NCI-H345 treated with DMSO at 0.1 percent for 48 hours (cell line): ENCODE measurements around the gene DAAM2.

Experiments
- DNase-seq: peaks from one replicate; lab custom pipeline; 2025; ENCODE audit not compliant: unreplicated experiment; lab: John Stamatoyannopoulos, UW

DAAM2 gene

GRCh38 chr6:39951716-39952115 lies 159.5 kb downstream of the DAAM2 start:
- no peak for DNase-seq

- DNase-seq = no peak
Observed at GRCh38 chr6:39952167-39952566, 160.0 kb downstream of the DAAM2 start.

GRCh38 chr6:39953076-39953618 lies 161.0 kb downstream of the DAAM2 start:
- no peak for DNase-seq
